GM18519 (cell line): ENCODE measurements around the gene CLSTN3.
A peak's percentile ranks its signal among the peaks of the same experiment; 100 is the strongest.
"Not testable (repeated sequence)": the region's sequence is repeated elsewhere in the genome, so short reads cannot be mapped to it uniquely, and the experiment has no call there.

Source experiments
- ATAC-seq: cut with Tn5 transposase; IDR thresholded peaks from one replicate; pipeline ENCODE4 v1.9.1; 2021; ENCODE audit warnings: mild to moderate bottlenecking, moderate library complexity; ENCODE audit not compliant: unreplicated experiment, low FRiP score

CLSTN3 gene

GRCh38 chr12:7103837-7104584, 26.2 kb upstream of the CLSTN3 start:
- no peak for ATAC-seq

- ATAC-seq, result no peak
These were observed 24.1 kb upstream of the CLSTN3 start for GRCh38 chr12:7106082-7106481.

GRCh38 chr12:7107181-7107580, 23.0 kb upstream of the CLSTN3 start:
- not testable (repeated sequence) for ATAC-seq

GRCh38 chr12:7107636-7108002, 22.6 kb upstream of the CLSTN3 start:
- no peak for ATAC-seq

GRCh38 chr12:7108003-7108795, 22.0 kb upstream of the CLSTN3 start:
- peak; percentile 76 for ATAC-seq

- ATAC-seq, result no peak
These were observed 21.2 kb upstream of the CLSTN3 start, which contains the start of gene C1RL for GRCh38 chr12:7108796-7109571. Gene C1RL (minus strand): TSS chr12:7109214. CDS start chr12:7109180, 34 bp downstream.

- ATAC-seq, result no peak
These were observed 20.6 kb upstream of the CLSTN3 start for GRCh38 chr12:7109572-7109920.

GRCh38 chr12:7110661-7111060, 19.5 kb upstream of the CLSTN3 start:
- ATAC-seq, result no peak

GRCh38 chr12:7112041-7112440, 18.1 kb upstream of the CLSTN3 start:
- ATAC-seq, result no peak

- no peak for ATAC-seq
These were observed 16.7 kb upstream of the CLSTN3 start for GRCh38 chr12:7113389-7113871.

- ATAC-seq, result no peak
These were observed 16.2 kb upstream of the CLSTN3 start for GRCh38 chr12:7114008-7114407.

GRCh38 chr12:7114851-7115250, 15.3 kb upstream of the CLSTN3 start:
- ATAC-seq, result no peak

GRCh38 chr12:7116196-7116595, 14.0 kb upstream of the CLSTN3 start:
- ATAC-seq, result no peak

GRCh38 chr12:7116916-7117315, 13.3 kb upstream of the CLSTN3 start:
- ATAC-seq, result no peak

- ATAC-seq, result no peak
These were observed 12.5 kb upstream of the CLSTN3 start for GRCh38 chr12:7117670-7118069.

- no peak for ATAC-seq
These were observed 11.3 kb upstream of the CLSTN3 start for GRCh38 chr12:7118881-7119280.

- ATAC-seq, result no peak
These were observed 10.0 kb upstream of the CLSTN3 start for GRCh38 chr12:7120166-7120565.

GRCh38 chr12:7121324-7121723, 8.8 kb upstream of the CLSTN3 start:
- no peak for ATAC-seq

- ATAC-seq, result no peak
These were observed 7.1 kb upstream of the CLSTN3 start for GRCh38 chr12:7122811-7123769.
